Esophagus (tissue), 2 donors: ENCODE measurements around the gene B9D1. TPM values are rescaled to one million over a fixed set of nuclear protein-coding genes. Genes with fewer than 3 reads are reported as not detected.

Experiments used
- H3K27ac ChIP-seq, 2 donors: one replicate each; pipeline ENCODE4 v1.5.1; 2013; ENCODE audit warnings: low read depth in 2 of 2, mild to moderate bottlenecking in 2 of 2, inconsistent platforms in 1 of 2, low read length in 1 of 2, moderate library complexity in 1 of 2
- H3K27me3 ChIP-seq, 2 donors: one replicate each; pipeline ENCODE4 v1.6.1; 2013; ENCODE audit warnings: low read length in 2 of 2, control low read depth in 1 of 2, mild to moderate bottlenecking in 1 of 2; ENCODE audit not compliant: insufficient read depth in 2 of 2, control insufficient read depth in 1 of 2
- H3K36me3 ChIP-seq, 2 donors: one replicate each; pipeline ENCODE4 v1.6.1; 2013; ENCODE audit warnings: low read length in 1 of 2; ENCODE audit not compliant: control insufficient read depth in 2 of 2, insufficient read depth in 2 of 2
- H3K4me1 ChIP-seq, 2 donors: one replicate each; pipeline ENCODE4 v1.6.1; 2013; ENCODE audit warnings: low read length in 1 of 2; ENCODE audit not compliant: control insufficient read depth in 2 of 2, insufficient read depth in 2 of 2
- H3K4me3 ChIP-seq, 2 donors: one replicate each; pipeline ENCODE4 v1.5.1; 2013; ENCODE audit warnings: low read length in 2 of 2, mild to moderate bottlenecking in 2 of 2, low read depth in 1 of 2, moderate library complexity in 1 of 2
- H3K9me3 ChIP-seq, 2 donors: one replicate each; pipeline ENCODE4 v1.6.1; 2013; ENCODE audit warnings: mild to moderate bottlenecking in 2 of 2, low read depth in 1 of 2, low read length in 1 of 2, moderate library complexity in 1 of 2; ENCODE audit not compliant: control insufficient read depth in 2 of 2, insufficient read depth in 1 of 2
- WGBS, 2 donors: extraction: QIAGEN DNeasy Blood & Tissue Kit; methylation state at CpG; one replicate each; pipeline ENCODE4 v1.1.7; 2013; 5-methylcytosine and 5-hydroxymethylcytosine counted together
- polyA plus RNA-seq, 2 donors: library from polyadenylated mRNA; stranded (reverse); fragments of 200-250 nt; gene quantifications; one replicate each; pipeline ENCODE4 v1.2.3, GENCODE V29; 2013
- donor health status: healthy with polysubstance abuse.
- donor health status: Bipolar disorder and iron deficiency.

B9D1 gene
- polyA plus RNA-seq, 2 donors: 8.2 to 11.5 TPM

- H3K36me3 ChIP-seq: no peaks in the 10 kb centered on the region
- no peaks in the 10 kb centered on the region for H3K27me3 ChIP-seq
- H3K4me3 ChIP-seq: no peak overlapping the region
- no peak overlapping the region for H3K27ac ChIP-seq
- peaks cover 11 to 19% of the 10 kb centered on the region in 2 donors for H3K4me1 ChIP-seq
- 86 to 90% methylated on average over 2 of the region's 2 CpGs for WGBS, 2 donors
- H3K9me3 ChIP-seq: no peaks in the 10 kb centered on the region
Observed at GRCh38 chr17:19390951-19391350, 28.4 kb upstream of the B9D1 start.

- WGBS, 2 donors: 69 to 76% methylated on average over 5 of the region's 5 CpGs
- no peaks in the 10 kb centered on the region for H3K27me3 ChIP-seq
- H3K9me3 ChIP-seq: no peaks in the 10 kb centered on the region
- no peaks in the 10 kb centered on the region for H3K36me3 ChIP-seq
- peaks cover 16 to 34% of the 10 kb centered on the region in 2 donors for H3K4me1 ChIP-seq
- H3K4me3 ChIP-seq: no peak overlapping the region
- peak overlapping the region; percentile 36 to 44 for H3K27ac ChIP-seq
Observed at GRCh38 chr17:19388791-19389785, 26.6 kb upstream of the B9D1 start.

DNA sequence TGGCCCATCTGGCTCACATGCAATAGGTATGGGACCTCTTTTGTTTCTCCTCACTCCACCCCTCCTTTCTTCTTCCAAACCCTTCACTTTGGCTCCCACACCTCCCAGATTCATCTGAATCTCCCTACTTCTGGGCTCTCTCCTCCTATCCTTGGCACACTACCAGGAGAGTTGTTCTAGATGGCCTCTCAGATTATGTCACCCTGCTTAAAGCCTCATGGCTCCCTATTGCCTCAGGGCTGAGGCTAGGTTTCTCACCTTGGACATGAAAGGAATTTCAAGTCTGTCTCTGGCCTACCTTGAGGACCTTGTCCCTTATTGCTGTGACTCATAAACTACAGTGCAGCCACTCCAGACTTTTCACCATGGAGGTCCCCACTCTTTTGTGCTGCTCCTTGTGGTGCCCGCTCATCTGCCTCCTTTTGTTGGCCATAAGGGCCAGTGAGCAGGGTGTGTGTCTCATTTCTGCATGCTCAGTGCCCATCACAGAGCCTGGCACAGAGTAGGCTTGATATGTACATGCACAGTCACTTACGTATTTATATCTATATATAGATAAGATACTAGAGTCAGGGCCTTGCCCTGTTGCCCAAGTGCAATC, 25.5 kb upstream of the B9D1 start:
- H3K4me1 ChIP-seq: peaks cover 22 to 40% of the 10 kb centered on the region in 2 donors
- H3K27me3 ChIP-seq: no peaks in the 10 kb centered on the region
- H3K27ac ChIP-seq: peak overlapping the region; percentile 88 to 89
- H3K36me3 ChIP-seq: peaks cover 2 to 6% of the 10 kb centered on the region in 2 donors
- 89% methylated on average over 2 of the region's 2 CpGs for WGBS, 2 donors
- H3K4me3 ChIP-seq: no peak overlapping the region
- H3K9me3 ChIP-seq: no peaks in the 10 kb centered on the region

DNA sequence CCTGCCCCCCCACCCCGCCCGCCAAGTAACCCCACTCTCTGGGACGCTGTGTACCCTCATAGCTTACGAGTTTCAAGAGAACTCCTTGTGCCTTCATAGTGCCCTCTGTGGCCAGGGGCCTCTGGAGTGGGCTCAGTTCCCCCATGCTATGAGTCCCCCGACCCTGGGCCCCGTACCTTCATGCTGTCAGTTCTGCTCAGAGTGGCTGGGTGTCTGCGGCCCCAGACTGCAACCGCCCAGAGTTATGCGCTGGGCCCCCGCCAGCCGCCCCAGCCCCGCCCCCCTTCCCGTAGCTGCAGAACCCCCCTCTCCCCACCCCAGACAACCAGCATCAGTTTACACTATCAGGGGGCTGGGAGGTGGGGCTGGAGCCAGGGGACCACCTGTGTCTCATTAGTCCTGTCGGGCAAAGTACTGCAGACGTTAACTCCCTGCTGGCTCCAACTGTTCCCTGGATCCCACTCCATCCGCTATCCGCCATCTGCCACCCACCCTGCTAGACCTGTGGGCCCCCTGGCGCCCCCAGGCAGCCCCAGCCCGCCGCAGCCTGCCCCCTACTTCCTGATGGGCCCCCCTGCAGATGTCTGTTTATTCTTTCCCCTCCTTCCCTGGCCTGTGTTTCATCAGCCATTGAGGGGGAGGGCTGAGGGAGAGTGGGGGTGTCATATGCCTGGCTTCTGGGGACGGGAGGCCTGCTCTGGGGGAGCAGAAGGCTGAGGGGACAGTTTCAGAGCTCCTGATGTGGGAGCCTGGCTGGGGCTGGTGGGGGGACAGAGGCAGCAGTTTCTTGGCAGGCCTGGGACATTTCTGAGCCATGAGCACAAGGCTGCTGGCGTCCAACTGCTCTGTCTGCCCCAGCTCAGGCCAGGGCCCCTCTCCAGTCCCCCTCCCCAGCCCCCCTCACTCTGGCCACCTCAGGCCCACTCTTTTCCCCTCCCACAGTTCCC, 24.7 kb upstream of the B9D1 start, which contains the start of gene MFAP4:
Gene MFAP4 (minus strand): TSS at position 217 of the 947 bp plus-strand sequence. CDS start 35 bp downstream, at position 182.
- peak within 1 kb of the TSS; percentile 89 to 98 for H3K27ac ChIP-seq

GRCh38 chr17:19386051-19386929, 23.8 kb upstream of the B9D1 start:
- peak overlapping the region; percentile 89 to 98 for H3K27ac ChIP-seq
- peaks cover 26 to 49% of the 10 kb centered on the region in 2 donors for H3K4me1 ChIP-seq
- no peaks in the 10 kb centered on the region for H3K9me3 ChIP-seq
- 42 to 51% methylated on average over 18 to 20 of the region's 20 CpGs for WGBS, 2 donors
- H3K36me3 ChIP-seq: peaks cover 4 to 22% of the 10 kb centered on the region in 2 donors
- no peak overlapping the region for H3K4me3 ChIP-seq
- no peaks in the 10 kb centered on the region for H3K27me3 ChIP-seq

More for the DNA sequence above, 24.7 kb upstream of the B9D1 start, which contains the start of gene MFAP4:
- peaks cover 26 to 47% of the 10 kb centered on the region in 2 donors for H3K4me1 ChIP-seq
- no peak within 1 kb of the TSS for H3K4me3 ChIP-seq
- H3K27me3 ChIP-seq: no peaks in the 10 kb centered on the region
- no peaks in the 10 kb centered on the region for H3K9me3 ChIP-seq
- peaks cover 4 to 13% of the 10 kb centered on the region in 2 donors for H3K36me3 ChIP-seq
- 29 to 30% methylated on average over 22 of the region's 22 CpGs for WGBS, 2 donors

- Histone ChIP-seq H3K27me3 (no peaks in the 10 kb centered on the region), H3K36me3 (peaks cover 9 to 30% of the 10 kb centered on the region in 2 donors), H3K27ac (peak overlapping the region; percentile 89 to 98), H3K9me3 (no peaks in the 10 kb centered on the region), H3K4me3 (no peak overlapping the region), H3K4me1 (peaks cover 26 to 52% of the 10 kb centered on the region in 2 donors)
- WGBS, 2 donors: 49 to 59% methylated on average over 9 of the region's 9 CpGs
Observed at GRCh38 chr17:19385521-19385983, 23.0 kb upstream of the B9D1 start.

- H3K9me3 ChIP-seq: no peaks in the 10 kb centered on the region
- peaks cover 26 to 54% of the 10 kb centered on the region in 2 donors for H3K4me1 ChIP-seq
- peaks cover 10 to 36% of the 10 kb centered on the region in 2 donors for H3K36me3 ChIP-seq
- WGBS, 2 donors: 22 to 47% methylated on average over 16 of the region's 16 CpGs
- H3K4me3 ChIP-seq: peak overlapping the region in 1 of 2 donors; percentile 15
- H3K27ac ChIP-seq: peak overlapping the region; percentile 89 to 98
- no peaks in the 10 kb centered on the region for H3K27me3 ChIP-seq
Observed at GRCh38 chr17:19384723-19385391, 22.3 kb upstream of the B9D1 start.
